OCI-LY7 (cell line): Measurements from ENCODE around the gene HAVCR1.
"Not testable (repeated sequence)": the region's sequence is repeated elsewhere in the genome, so short reads cannot be mapped to it uniquely, and the experiment has no call there.

Experiments
- CTCF ChIP-seq: fragments of 200-600 bp; sonication (generic); conservative IDR thresholded peaks from 2 replicates; pipeline ENCODE4 v1.5.1; 2014; ENCODE audit warnings: mild to moderate bottlenecking, antibody characterized with exemption, low read length, moderate library complexity, mixed read lengths
- EZH2phosphoT487 ChIP-seq: fragments of 200-600 bp; sonication (generic); IDR thresholded peaks from 2 replicates; pipeline ENCODE4 v1.6.1; 2018; ENCODE audit warnings: low read depth, borderline replicate concordance, mild to moderate bottlenecking, mixed run types, antibody characterized with exemption, low read length, moderate library complexity, mixed read lengths

GRCh38 chr5:157014143-157014542 lies 44.8 kb downstream of the HAVCR1 start:
- TF ChIP-seq CTCF, EZH2phosphoT487: not testable (repeated sequence)
